Stimulated activated naive B cell treated with anti-CD40 and anti-IgM and Interleukin-4, amounts not matched to agents 10 μg/mL and 1 μg/mL and 100 μg/mL, for 72 hours (primary cell): ENCODE measurements around the gene UST.
"Not testable (repeated sequence)": the region's sequence is repeated elsewhere in the genome, so short reads cannot be mapped to it uniquely, and the experiment has no call there.

Source experiments
- ATAC-seq, 2 donors: fragments of 150-1000 bp; cut with Tn5 transposase; replicated peaks; 2 replicates each; pipeline ENCODE4 v1.10.0; 2021; ENCODE audit warnings: moderate library complexity in 1 of 2
- DNase-seq: peaks from one replicate; pipeline ENCODE4 v3.0.0; 2021
- H3K27ac Mint-ChIP-seq: one replicate; pipeline ENCODE4 v1.8.0; 2022; ENCODE audit warnings: mild to moderate bottlenecking, mixed read lengths
- H3K27me3 Mint-ChIP-seq, 2 donors: one replicate each; pipeline ENCODE4 v1.8.0; 2022; ENCODE audit warnings: mixed read lengths in 2 of 2
- H3K36me3 Mint-ChIP-seq, 2 donors: one replicate each; pipeline ENCODE4 v1.8.0; 2022; ENCODE audit warnings: mixed read lengths in 2 of 2, mild to moderate bottlenecking in 1 of 2
- H3K4me1 Mint-ChIP-seq, 2 donors: one replicate each; pipeline ENCODE4 v1.8.0; 2022; ENCODE audit warnings: mixed read lengths in 2 of 2, mild to moderate bottlenecking in 1 of 2
- H3K4me3 Mint-ChIP-seq, 2 donors: one replicate each; pipeline ENCODE4 v1.8.0; 2022; ENCODE audit warnings: mild to moderate bottlenecking in 2 of 2, mixed read lengths in 2 of 2, moderate library complexity in 1 of 2
- H3K9me3 Mint-ChIP-seq, 2 donors: one replicate each; pipeline ENCODE4 v1.8.0; 2022; ENCODE audit warnings: mixed read lengths in 2 of 2, mild to moderate bottlenecking in 1 of 2

UST gene

DNA sequence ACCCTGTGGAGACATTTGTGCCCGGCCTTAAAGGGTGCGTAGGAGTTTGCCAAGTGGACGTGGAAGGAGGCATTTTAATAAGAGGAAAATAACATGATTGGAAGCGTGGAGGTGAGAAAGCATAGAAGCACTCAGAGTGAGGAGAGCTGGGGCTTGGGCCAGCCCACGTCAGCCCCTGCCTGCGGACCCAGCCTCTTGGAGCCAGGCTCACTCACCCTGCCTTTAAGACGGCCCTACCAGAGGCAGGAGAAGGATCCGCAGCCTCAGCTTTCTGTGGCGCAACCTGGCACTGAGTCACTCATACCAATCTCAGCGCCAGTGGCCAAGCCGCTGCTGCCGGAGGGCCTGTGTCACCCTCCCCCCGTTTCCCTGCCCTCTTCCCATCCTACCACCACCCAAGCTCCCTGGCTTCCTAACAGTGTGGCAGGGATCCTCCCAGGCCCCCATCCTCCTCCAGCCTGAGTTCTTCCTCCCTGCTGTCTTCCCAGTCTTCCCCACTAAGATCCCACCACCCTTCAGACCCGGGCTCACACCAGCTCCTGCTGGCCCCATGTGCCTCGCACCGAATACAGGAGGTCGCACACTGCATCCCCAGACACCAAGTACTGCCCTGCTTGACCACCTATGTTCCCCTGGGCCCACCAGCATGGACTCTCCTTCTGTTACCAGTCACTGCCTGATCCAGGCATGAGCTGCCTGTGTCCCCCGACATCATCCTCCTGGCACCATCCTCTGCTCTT lies 285.2 kb downstream of the UST start:
- H3K27ac Mint-ChIP-seq: peak overlapping the region; percentile 95
- peaks cover 36 to 64% of the 10 kb centered on the region in 2 donors for H3K4me1 Mint-ChIP-seq

DNA sequence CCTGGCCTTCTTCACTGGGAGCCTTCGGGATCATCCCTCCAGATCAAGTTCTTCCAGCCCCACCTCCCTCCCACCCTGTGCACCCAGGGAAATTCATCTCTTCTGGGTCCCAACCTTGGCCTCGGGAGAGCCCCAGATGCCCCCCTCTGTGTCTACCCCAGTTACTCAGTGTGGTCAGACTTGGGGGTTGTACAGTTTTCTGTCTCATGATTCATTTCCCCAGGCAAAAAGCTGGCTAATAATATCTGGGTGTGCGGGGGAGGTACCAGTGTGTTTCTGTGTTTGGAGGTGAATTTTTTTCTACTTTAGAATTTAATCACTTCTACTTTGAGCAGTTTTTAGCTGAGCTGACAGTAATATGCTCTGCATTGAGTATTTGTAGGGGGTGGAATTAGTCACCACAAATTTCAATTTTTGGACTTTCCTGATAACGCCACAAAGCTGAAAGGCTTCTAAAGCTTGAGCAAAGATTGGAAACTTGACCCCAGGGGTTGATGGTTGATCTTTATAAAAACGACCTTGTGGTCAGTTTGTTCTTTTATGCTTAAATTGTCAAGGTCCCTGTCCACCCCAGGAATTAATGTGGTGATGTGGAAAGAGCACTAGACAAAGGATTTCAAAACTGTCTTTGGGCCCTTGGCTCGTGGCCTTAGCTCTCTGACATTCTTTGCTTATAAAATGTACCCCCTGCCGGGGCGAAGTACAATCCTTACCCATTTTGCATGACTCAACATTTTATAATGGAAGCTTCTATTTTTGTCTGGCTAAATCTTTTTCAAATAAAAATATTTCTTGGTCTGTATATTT lies 286.0 kb downstream of the UST start:
- no peaks in the 10 kb centered on the region for H3K27me3 Mint-ChIP-seq

More for the DNA sequence above, 285.2 kb downstream of the UST start:
- peak overlapping the region; percentile 73 to 74 for H3K4me3 Mint-ChIP-seq
- no peaks in the 10 kb centered on the region for H3K9me3 Mint-ChIP-seq
- peak; percentile 15 for DNase-seq
- peak; percentile 5 to 12 for ATAC-seq
- peaks cover 12 to 18% of the 10 kb centered on the region in 2 donors for H3K36me3 Mint-ChIP-seq
- H3K27me3 Mint-ChIP-seq: no peaks in the 10 kb centered on the region

DNA sequence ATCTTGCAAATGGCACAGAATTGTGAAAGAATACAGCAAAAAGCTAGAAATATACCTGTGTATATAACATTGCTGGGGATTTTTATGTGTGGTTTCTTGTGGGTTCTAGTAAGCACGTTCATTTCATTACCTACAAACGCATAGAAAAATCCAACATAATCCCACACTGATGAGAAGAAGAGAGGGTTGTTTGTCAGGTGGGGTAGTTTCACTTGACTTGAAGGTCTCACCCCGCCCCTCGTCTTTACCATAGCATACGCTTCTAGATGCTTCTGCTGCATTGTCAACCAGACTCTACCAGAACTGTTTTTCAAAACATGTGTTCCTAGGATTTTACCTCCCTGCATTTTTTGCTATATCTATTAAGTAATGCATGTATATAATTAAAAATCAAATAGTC lies 286.6 kb downstream of the UST start:
- Mint-ChIP-seq H3K4me1 (peaks cover 36 to 60% of the 10 kb centered on the region in 2 donors), H3K27me3 (no peaks in the 10 kb centered on the region), H3K27ac (peak overlapping the region; percentile 95), H3K9me3 (no peaks in the 10 kb centered on the region), H3K4me3 (peak overlapping the region in 1 of 2 donors; percentile 32), H3K36me3 (peaks cover 17 to 23% of the 10 kb centered on the region in 2 donors)
- no peak for DNase-seq
- ATAC-seq: peak; percentile 62 to 64

More for the DNA sequence above, 286.0 kb downstream of the UST start:
- Mint-ChIP-seq H3K4me3 (peak overlapping the region; percentile 73 to 74), H3K4me1 (peaks cover 36 to 64% of the 10 kb centered on the region in 2 donors), H3K27ac (peak overlapping the region; percentile 95), H3K36me3 (peaks cover 12 to 19% of the 10 kb centered on the region in 2 donors), H3K9me3 (no peaks in the 10 kb centered on the region)
- ATAC-seq: peak; percentile 87 to 89
- DNase-seq: peak; percentile 76

DNA sequence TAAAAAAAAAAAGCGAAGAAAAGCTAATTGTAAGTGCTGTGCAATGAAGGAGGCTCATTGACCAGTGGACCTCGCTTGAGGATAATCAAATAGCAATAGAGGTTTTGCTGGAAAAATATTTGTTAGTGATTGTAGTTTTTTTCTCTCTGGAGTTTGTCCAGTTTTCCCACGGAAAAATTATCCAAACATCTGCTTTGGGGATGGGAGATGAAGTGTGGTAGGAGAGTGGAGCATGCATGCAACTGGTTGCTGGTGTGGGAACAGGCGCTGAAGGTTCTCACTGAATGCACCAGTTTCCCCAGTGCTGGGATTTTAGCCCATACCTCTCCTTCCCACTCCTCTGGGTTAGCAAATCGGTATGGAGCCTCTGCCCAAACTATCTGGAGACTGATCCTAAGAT lies 288.9 kb downstream of the UST start:
- H3K27me3 Mint-ChIP-seq: no peaks in the 10 kb centered on the region

DNA sequence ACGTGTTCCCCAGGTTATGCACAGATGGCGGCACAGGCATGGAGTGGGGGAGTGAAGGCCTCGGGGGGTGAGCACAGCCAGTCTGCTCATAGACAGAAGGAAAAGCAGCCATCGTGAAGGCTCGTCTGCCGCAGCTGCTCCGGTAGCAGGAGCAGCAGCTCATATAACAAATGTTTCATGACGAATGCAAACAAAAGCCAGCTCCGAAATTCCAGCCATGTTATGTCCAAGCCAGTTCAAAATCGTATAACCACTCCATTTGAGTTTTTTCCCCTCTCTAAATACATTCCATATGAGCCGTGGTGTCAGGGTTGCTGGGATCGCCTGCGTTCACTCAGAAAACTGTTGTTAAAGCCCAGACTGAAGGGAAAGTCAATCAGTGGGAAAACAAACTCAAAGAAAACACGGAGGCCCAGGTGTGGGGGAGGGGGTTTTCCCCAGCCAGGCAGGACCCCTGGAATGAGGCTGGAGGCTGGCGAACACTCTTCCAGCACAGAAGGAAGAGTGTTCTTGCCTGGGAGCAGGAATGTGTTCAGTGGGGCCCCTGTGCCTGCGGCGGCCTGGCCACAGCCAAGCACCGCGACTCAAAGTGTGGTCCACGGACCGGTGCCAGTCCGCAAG lies 290.3 kb downstream of the UST start:
- H3K9me3 Mint-ChIP-seq: no peaks in the 10 kb centered on the region
- no peak overlapping the region for H3K4me3 Mint-ChIP-seq
- no peak for DNase-seq
- H3K27me3 Mint-ChIP-seq: no peaks in the 10 kb centered on the region
- H3K27ac Mint-ChIP-seq: peak overlapping the region; percentile 39
- peaks cover 25 to 44% of the 10 kb centered on the region in 2 donors for H3K4me1 Mint-ChIP-seq
- H3K36me3 Mint-ChIP-seq: peaks cover 23 to 38% of the 10 kb centered on the region in 2 donors
- ATAC-seq: no peak

More for the DNA sequence above, 288.9 kb downstream of the UST start:
- Mint-ChIP-seq H3K9me3 (no peaks in the 10 kb centered on the region), H3K27ac (no peak overlapping the region), H3K36me3 (peaks cover 21 to 34% of the 10 kb centered on the region in 2 donors), H3K4me3 (no peak overlapping the region), H3K4me1 (peaks cover 29 to 47% of the 10 kb centered on the region in 2 donors)
- ATAC-seq (no peak), DNase-seq (no peak)

DNA sequence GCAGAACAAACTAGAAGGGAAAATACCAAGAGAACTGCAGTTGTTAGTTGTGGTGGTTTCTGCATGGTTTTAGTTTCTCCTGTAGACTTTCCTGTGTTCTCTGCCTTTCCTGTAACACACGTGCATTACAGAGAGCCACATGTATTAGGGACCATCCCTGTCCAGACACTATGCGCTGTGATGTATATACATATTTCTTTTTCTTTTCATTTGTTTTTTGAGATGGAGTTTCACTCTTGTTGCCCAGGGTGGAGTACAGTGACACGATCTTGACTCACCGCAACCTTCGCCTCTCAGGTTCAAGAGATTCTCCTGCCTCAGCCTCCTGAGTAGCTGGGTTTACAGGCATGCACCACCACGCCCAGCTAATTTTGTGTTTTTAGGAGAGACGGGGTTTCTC lies 292.2 kb downstream of the UST start:
- not testable (repeated sequence) for H3K27me3 Mint-ChIP-seq, ATAC-seq, H3K27ac Mint-ChIP-seq, H3K4me3 Mint-ChIP-seq, H3K9me3 Mint-ChIP-seq, DNase-seq
- Mint-ChIP-seq H3K4me1 (peaks cover 18 to 30% of the 10 kb centered on the region in 2 donors), H3K36me3 (peaks cover 24 to 35% of the 10 kb centered on the region in 2 donors)

DNA sequence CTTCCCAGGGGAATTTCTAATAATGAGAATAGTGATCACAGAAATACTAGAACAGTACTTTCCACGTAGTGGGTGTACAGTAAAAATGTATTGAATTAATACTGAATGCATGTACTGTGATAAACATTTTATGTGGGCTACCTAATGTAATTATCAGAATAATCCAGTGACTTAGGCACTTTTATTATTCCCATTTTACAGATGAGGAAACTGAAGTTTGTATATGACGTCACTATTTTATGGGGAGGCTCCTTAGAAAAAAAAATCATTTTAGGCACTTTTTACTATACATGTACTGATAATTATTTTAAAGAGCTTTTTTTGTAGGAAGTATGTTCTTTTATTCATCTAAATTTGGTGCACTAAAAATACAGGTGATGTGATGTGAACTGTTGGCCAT lies 295.1 kb downstream of the UST start:
- Mint-ChIP-seq H3K4me1 (peaks cover 11 to 37% of the 10 kb centered on the region in 2 donors), H3K27me3 (no peaks in the 10 kb centered on the region), H3K27ac (no peak overlapping the region), H3K4me3 (no peak overlapping the region), H3K9me3 (peaks cover 0 to 3% of the 10 kb centered on the region in 2 donors), H3K36me3 (peaks cover 21 to 26% of the 10 kb centered on the region in 2 donors)
- ATAC-seq (no peak), DNase-seq (no peak)

DNA sequence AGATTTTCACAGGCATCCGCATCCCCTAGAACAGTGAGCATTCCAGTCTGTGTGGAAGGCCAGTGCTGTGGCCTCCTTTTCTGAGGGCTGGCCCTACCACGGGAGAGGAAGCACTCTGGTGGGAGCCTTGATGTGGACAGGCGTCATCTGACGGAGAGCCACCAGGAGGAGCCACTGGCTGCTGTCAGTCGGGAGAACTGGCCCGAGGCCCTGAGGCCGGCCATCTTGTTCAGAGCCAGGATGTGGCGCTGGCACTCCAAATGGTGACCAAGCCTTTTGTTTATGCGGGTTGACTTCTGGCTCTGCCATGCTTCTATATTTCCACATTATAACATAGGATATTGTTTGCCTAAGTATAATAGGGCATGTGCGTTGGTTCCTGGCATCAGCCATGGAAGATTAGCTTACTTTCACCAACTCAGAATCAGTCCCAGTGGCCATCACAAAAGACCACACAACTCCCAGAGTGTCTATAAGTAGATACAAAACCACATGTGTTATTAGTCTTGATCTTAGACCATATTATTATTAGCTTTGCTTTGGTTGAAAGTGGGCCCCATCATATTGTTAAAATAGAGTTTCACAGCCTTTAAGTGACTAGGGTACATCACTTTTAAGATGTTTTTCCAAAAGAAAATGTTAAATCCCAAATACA lies 296.8 kb downstream of the UST start:
- no peak for DNase-seq
- Mint-ChIP-seq H3K36me3 (peaks cover 16 to 18% of the 10 kb centered on the region in 2 donors), H3K4me1 (peaks cover 10 to 50% of the 10 kb centered on the region in 2 donors), H3K4me3 (no peak overlapping the region), H3K27me3 (no peaks in the 10 kb centered on the region), H3K27ac (peak overlapping the region; percentile 47), H3K9me3 (peaks cover 0 to 3% of the 10 kb centered on the region in 2 donors)
- peak; percentile 23 to 24 for ATAC-seq

DNA sequence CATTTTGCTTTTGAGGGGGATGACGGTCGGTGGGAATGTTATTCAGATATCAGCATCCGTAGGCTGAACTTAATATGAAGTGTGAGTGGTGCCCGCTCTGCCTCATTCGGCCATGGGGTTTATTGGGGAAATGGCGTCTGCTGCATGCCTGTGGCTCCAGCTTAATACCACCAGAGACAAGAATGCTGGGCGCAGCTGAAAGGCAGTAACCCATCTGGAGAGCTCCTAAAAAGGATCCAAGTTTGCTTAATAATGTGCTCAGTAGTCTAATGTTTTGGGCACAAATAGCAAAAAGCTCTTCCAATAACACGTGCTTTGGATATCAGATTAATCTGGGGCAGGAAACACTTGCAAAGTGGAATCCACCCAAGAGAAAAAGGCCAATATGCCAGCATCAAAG lies 297.7 kb downstream of the UST start:
- DNase-seq: no peak
- Mint-ChIP-seq H3K9me3 (peaks cover 0 to 3% of the 10 kb centered on the region in 2 donors), H3K27me3 (no peaks in the 10 kb centered on the region), H3K4me3 (no peak overlapping the region), H3K4me1 (peaks cover 10 to 50% of the 10 kb centered on the region in 2 donors), H3K36me3 (peaks cover 16 to 17% of the 10 kb centered on the region in 2 donors), H3K27ac (no peak overlapping the region)
- no peak for ATAC-seq

DNA sequence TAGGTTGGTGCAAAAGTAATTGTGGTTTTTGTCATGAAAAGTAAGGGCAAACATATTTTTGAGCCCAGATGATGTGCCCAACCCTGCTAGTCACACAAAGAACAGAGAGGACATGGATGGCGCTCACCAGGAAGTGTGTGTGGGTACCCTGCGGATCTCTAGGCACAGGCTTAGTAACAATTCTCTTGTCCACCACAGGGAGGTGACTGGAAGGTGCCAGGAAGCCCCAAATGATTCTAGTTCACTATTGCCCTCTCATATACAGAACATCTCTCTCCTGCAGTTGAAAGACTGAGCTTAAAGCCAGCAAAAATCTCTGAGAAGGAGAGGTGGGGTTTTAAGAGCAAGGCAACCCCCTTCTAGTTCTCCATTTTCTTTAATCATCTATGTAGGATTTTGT lies 298.6 kb downstream of the UST start:
- Mint-ChIP-seq H3K4me3 (no peak overlapping the region), H3K27me3 (no peaks in the 10 kb centered on the region), H3K36me3 (peaks cover 12 to 14% of the 10 kb centered on the region in 2 donors), H3K27ac (no peak overlapping the region), H3K4me1 (peaks cover 10 to 50% of the 10 kb centered on the region in 2 donors), H3K9me3 (peaks cover 0 to 3% of the 10 kb centered on the region in 2 donors)
- ATAC-seq (peak; percentile 80 to 89), DNase-seq (no peak)

DNA sequence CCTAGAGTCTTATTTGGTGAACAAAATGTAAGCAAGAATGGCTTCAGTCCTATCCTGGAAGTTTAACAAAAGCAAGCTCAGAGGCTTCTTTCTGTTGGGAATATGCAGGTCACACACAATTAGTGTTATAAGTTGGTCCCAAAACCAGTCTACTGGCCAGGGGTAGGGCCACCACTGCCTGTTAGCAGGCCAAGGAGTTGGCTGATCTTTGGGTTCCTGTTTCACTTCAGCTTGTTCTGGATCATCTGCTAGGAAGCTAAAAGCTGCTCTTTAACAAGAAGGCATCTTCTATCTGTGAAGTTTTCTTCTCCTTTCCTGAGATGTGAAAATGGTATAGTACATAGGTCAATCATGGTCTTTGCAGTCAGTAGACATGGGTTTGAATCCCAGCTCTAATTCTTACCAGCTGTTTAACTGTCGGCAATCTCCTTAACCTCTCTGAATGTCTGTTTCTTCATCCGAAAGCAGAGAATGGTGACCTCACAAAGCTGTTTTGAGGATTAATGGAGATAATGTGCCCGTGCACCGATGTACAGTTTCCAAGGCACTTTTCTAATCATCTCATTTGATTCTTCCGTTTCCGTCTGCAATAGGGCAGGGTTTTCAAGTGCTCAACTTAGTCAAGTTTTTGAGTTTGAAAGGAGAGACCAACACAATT lies 299.5 kb downstream of the UST start:
- Mint-ChIP-seq H3K9me3 (peaks cover 0 to 3% of the 10 kb centered on the region in 2 donors), H3K4me1 (peaks cover 10 to 48% of the 10 kb centered on the region in 2 donors), H3K36me3 (peaks cover 18 to 19% of the 10 kb centered on the region in 2 donors), H3K4me3 (peak overlapping the region; percentile 32 to 69), H3K27me3 (no peaks in the 10 kb centered on the region), H3K27ac (peak overlapping the region; percentile 89)
- no peak for DNase-seq
- peak; percentile 51 to 76 for ATAC-seq

DNA sequence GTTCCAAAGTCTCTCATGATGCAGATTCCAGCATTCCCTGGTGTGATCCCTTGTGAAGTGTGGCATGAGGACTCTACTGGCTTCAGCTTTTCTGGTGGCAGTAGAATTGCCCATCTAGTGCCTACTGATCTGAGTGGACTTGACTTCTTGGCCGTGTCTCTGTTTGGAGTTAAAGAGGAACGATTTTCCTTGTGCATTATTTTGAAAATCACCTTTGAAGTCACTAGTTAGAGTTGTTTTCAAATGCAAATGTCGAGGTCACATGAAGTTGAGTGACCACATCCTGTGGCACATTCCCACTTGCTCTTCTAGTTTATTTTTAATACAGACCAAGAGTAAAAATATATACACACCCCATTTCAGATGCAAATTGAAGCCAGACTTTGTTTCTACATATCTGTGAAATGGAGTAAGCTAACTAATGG lies 300.0 kb downstream of the UST start:
- Mint-ChIP-seq H3K4me1 (peaks cover 6 to 42% of the 10 kb centered on the region in 2 donors), H3K9me3 (peaks cover 0 to 3% of the 10 kb centered on the region in 2 donors), H3K27me3 (no peaks in the 10 kb centered on the region), H3K27ac (peak overlapping the region; percentile 89), H3K36me3 (peaks cover 13 to 14% of the 10 kb centered on the region in 2 donors), H3K4me3 (peak overlapping the region; percentile 32 to 69)
- peak in 1 of 2 donors; percentile 57 for ATAC-seq
- DNase-seq: no peak

DNA sequence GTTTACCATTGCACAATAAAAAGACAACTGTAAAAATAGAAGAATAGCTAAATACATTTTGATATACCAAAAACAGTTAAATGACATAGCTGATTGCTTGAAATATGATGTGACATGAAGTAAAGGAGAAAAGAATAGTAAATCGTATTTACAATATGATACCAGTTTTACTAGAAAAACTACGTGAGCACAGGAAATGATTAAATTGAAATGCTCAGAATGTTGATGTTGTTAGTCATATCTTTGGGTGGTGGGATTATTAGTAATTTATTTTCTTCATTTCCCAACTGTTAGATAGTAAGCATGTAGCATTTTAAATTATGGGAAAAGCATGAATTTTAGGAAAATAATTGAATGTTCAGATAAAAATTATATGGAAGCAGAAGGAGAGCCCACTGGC lies 302.4 kb downstream of the UST start:
- H3K4me3 Mint-ChIP-seq: no peak overlapping the region
- H3K9me3 Mint-ChIP-seq: peaks cover 0 to 3% of the 10 kb centered on the region in 2 donors
- DNase-seq: no peak
- ATAC-seq: no peak
- no peak overlapping the region for H3K27ac Mint-ChIP-seq
- peaks cover 17 to 18% of the 10 kb centered on the region in 2 donors for H3K36me3 Mint-ChIP-seq
- H3K27me3 Mint-ChIP-seq: no peaks in the 10 kb centered on the region
- peaks cover 9 to 50% of the 10 kb centered on the region in 2 donors for H3K4me1 Mint-ChIP-seq
